ENCODE measurements around the gene ATXN7.

DNA sequence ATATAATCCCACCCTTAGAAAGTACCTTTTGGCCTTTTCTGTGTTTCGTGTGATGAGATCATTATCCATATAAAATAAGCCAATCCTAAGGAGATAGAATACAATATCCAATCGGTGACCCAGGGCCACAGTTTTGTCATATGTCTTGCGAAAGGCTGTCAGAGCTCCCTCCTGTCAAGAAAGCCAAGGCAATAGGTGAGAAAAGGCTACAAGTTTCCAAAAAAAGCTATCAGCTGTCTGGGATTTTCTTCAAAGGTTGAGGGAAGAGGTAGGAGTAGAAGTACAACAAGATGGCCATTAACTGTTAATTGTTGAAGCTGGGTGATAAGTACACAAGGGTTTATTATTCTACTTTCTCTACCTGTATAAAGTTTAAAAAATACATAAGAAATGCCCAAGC lies 155.6 kb downstream of the ATXN7 start:
- TF ChIP-seq CTCF (IDR thresholded peaks at IDR 0.05; ENCODE audit: poor library complexity, severe bottlenecking) (no peak), EZH2 (IDR thresholded peaks at IDR 0.05; ENCODE audit: borderline replicate concordance, insufficient read depth, low read length, poor library complexity, severe bottlenecking) (no peak), TAF1 (IDR thresholded peaks at IDR 0.05; ENCODE audit: low read depth) (no peak), POLR2AphosphoS5 (IDR thresholded peaks at IDR 0.05) (no peak), SMC3 (conservative IDR thresholded peaks at IDR 0.05; ENCODE audit: poor library complexity) (no peak), EP300 (conservative IDR thresholded peaks at IDR 0.05; ENCODE audit: poor library complexity, severe bottlenecking) (no peak), MXI1 (conservative IDR thresholded peaks at IDR 0.05; ENCODE audit: poor library complexity, severe bottlenecking) (no peak), RAD21 (conservative IDR thresholded peaks at IDR 0.05) (no peak)
- TF ChIP-seq, protein P1, sequence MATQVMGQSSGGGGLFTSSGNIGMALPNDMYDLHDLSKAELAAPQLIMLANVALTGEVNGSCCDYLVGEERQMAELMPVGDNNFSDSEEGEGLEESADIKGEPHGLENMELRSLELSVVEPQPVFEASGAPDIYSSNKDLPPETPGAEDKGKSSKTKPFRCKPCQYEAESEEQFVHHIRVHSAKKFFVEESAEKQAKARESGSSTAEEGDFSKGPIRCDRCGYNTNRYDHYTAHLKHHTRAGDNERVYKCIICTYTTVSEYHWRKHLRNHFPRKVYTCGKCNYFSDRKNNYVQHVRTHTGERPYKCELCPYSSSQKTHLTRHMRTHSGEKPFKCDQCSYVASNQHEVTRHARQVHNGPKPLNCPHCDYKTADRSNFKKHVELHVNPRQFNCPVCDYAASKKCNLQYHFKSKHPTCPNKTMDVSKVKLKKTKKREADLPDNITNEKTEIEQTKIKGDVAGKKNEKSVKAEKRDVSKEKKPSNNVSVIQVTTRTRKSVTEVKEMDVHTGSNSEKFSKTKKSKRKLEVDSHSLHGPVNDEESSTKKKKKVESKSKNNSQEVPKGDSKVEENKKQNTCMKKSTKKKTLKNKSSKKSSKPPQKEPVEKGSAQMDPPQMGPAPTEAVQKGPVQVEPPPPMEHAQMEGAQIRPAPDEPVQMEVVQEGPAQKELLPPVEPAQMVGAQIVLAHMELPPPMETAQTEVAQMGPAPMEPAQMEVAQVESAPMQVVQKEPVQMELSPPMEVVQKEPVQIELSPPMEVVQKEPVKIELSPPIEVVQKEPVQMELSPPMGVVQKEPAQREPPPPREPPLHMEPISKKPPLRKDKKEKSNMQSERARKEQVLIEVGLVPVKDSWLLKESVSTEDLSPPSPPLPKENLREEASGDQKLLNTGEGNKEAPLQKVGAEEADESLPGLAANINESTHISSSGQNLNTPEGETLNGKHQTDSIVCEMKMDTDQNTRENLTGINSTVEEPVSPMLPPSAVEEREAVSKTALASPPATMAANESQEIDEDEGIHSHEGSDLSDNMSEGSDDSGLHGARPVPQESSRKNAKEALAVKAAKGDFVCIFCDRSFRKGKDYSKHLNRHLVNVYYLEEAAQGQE (IDR thresholded peaks at IDR 0.05; ENCODE audit: borderline replicate concordance): no peak
